AG09309 (cell line): Measurements from ENCODE around the gene MAN1B1.

Experiments
- DNase-seq: peaks from one replicate; pipeline ENCODE4 v3.0.0-alpha.2; 2010; ENCODE audit warnings: low read depth
- H3K4me3 ChIP-seq: 2 replicates; pipeline ENCODE4 v1.5.1; 2011; ENCODE audit warnings: mild to moderate bottlenecking, low read depth, low read length, moderate library complexity; ENCODE audit not compliant: control insufficient read depth
- TF ChIP-seq, protein P1 (sequence below): IDR thresholded peaks from 2 replicates; pipeline ENCODE4 v1.5.1; 2011; ENCODE audit warnings: mild to moderate bottlenecking, low read depth, low read length, inconsistent platforms; ENCODE audit not compliant: insufficient read depth, control insufficient read depth; ENCODE audit errors: missing control alignments

Gene MAN1B1

GRCh38 chr9:137103206-137103999 lies 16.6 kb downstream of the MAN1B1 start:
- no peak overlapping the region for H3K4me3 ChIP-seq
- no peak for DNase-seq
- TF ChIP-seq, protein P1, sequence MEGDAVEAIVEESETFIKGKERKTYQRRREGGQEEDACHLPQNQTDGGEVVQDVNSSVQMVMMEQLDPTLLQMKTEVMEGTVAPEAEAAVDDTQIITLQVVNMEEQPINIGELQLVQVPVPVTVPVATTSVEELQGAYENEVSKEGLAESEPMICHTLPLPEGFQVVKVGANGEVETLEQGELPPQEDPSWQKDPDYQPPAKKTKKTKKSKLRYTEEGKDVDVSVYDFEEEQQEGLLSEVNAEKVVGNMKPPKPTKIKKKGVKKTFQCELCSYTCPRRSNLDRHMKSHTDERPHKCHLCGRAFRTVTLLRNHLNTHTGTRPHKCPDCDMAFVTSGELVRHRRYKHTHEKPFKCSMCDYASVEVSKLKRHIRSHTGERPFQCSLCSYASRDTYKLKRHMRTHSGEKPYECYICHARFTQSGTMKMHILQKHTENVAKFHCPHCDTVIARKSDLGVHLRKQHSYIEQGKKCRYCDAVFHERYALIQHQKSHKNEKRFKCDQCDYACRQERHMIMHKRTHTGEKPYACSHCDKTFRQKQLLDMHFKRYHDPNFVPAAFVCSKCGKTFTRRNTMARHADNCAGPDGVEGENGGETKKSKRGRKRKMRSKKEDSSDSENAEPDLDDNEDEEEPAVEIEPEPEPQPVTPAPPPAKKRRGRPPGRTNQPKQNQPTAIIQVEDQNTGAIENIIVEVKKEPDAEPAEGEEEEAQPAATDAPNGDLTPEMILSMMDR: no peak

- H3K4me3 ChIP-seq: no peak overlapping the region
- TF ChIP-seq, protein P1: no peak
Measured at GRCh38 chr9:137105814-137106661, 19.3 kb downstream of the MAN1B1 start.

DNA sequence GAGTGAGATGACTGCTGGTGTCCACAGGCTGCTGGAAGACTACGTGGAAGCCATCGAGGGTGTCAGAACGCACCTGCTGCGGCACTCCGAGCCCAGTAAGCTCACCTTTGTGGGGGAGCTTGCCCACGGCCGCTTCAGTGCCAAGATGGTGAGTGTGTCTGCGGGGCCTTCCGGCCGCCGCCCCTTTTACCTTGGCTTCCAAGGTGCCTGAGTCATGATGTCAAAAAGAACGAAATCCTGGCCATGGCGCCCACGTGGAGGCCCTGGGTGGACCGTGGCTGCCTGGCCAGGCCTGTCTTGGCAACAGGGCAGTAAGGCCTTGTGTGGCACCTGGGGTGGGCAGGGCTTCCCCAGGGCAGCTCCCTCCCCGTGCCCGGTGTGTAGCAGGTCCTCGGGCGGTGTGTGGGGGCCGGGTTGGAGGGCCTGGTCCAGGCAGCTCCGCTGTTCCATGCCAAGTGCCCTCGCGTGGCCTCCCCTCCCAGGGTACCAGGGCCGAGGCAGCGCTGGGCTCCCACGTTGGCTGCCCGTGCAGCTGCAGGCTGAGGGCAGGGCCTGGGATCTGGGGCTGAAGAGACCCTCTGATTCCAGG lies 20.0 kb downstream of the MAN1B1 start:
- H3K4me3 ChIP-seq: no peak overlapping the region
- no peak for DNase-seq
- TF ChIP-seq, protein P1: no peak

More at GRCh38 chr9:137105814-137106661, 19.3 kb downstream of the MAN1B1 start:
- no peak for DNase-seq

DNA sequence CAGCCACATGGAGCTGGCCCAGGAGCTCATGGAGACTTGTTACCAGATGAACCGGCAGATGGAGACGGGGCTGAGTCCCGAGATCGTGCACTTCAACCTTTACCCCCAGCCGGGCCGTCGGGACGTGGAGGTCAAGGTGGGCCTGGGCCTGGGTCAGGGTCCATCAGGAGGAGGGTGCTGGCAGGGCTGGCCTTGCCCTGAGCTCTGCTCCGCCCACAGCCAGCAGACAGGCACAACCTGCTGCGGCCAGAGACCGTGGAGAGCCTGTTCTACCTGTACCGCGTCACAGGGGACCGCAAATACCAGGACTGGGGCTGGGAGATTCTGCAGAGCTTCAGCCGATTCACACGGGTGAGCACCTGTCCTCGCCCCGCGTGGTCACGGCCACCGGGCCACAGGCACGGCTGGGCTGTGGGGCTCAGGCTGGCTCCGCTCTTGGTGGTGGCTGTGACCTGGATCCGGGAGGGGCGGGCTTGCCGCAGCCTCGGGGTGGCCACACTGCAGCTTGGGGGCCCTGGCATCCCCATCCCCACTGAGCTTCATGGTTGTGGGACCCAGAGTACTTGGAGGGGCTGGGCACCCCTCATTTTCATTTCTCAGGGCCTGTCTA lies 20.6 kb downstream of the MAN1B1 start:
- no peak for DNase-seq
- TF ChIP-seq, protein P1: no peak
- no peak overlapping the region for H3K4me3 ChIP-seq

DNA sequence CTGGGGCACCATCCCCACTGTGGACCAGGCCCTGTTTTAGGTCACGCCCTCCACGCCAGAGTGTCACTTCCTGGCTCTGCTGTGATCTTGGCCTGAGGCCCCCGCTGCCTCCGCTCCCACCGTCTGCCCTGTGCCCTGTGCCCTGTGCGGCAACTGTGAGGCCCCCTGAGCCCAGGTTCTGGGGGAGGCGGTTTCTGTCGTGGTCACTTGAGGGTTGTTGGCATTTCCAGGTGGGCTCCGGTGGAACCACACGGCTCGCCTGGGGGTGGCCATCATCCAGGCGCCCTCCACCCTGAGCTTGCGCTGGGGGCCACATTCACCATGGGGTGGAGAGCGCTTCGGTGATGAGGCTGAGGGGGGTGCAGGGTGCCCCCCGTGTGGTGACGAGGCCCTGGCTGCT lies 21.2 kb downstream of the MAN1B1 start:
- no peak overlapping the region for H3K4me3 ChIP-seq
- TF ChIP-seq, protein P1: no peak
- no peak for DNase-seq

GRCh38 chr9:137108608-137109249 lies 21.9 kb downstream of the MAN1B1 start:
- TF ChIP-seq, protein P1: no peak
- no peak overlapping the region for H3K4me3 ChIP-seq
- no peak for DNase-seq
